Pancreas (tissue), 10 donors: ENCODE measurements around the gene MEG3. TPM values are rescaled to one million over a fixed set of nuclear protein-coding genes. Genes with fewer than 3 reads are reported as not detected.
A peak's percentile ranks its signal among the peaks of the same experiment; 100 is the strongest.

Experiments
- ATAC-seq, 4 donors: fragments of 200-7000 bp; cut with Tn5 transposase; one replicate each; pipeline versions ENCODE4 v1.8.0 to v1.9.1; 2020; ENCODE audit warnings: mild to moderate bottlenecking in 4 of 4, moderate library complexity in 4 of 4
- DNase-seq, 6 donors: peaks; one replicate each; pipeline ENCODE4 v3.0.0-alpha.2; 2020
- FAIRE-seq: peaks from 2 replicates; lab custom pipeline; 2012; peaks lifted over from hg19 to GRCh38; lab: Jason Lieb, UNC
- H3K27ac ChIP-seq, 4 donors: fragments of 200-600 bp; sonication (generic); 1 replicate in 3 of 4; 2 replicates in 1 of 4; pipeline versions ENCODE4 v1.5.0 to v1.8.0; 2020
- H3K27me3 ChIP-seq, 4 donors: fragments of 200-600 bp; one replicate each; pipeline ENCODE4 v1.8.0; 2021
- H3K36me3 ChIP-seq, 3 donors: fragments of 200-600 bp; sonication (generic) in 1 of 3; one replicate each; pipeline versions ENCODE4 v1.5.0 to v1.8.0; 2020 to 2021
- H3K4me1 ChIP-seq, 3 donors: fragments of 200-600 bp; one replicate each; pipeline ENCODE4 v1.8.0; 2021
- H3K4me3 ChIP-seq, 4 donors: fragments of 200-600 bp; sonication (generic) in 2 of 4; one replicate each; pipeline versions ENCODE4 v1.5.0 to v1.8.0; 2020 to 2021
- H3K9me3 ChIP-seq, 4 donors: fragments of 200-600 bp; one replicate each; pipeline ENCODE4 v1.8.0; 2021
- WGBS, 2 donors: extraction: QIAGEN DNeasy Blood & Tissue Kit; methylation state at CpG; one replicate each; pipeline ENCODE4 v1.1.7; 2013; 5-methylcytosine and 5-hydroxymethylcytosine counted together
- intact Hi-C, 3 donors: fragments of 100-400 bp; cut with DNase I; formaldehyde crosslinking; loops; one replicate each; pipeline versions ENCODE4 v1.11.1 to v1.14.2; 2022
- polyA plus RNA-seq, 2 donors: library from polyadenylated mRNA; stranded (reverse); fragments of 200-250 nt; gene quantifications; one replicate each; pipeline ENCODE4 v1.2.3, GENCODE V29; 2013
- total RNA-seq, 6 donors: library from RNA; stranded (reverse); fragmentation: NEBNext Ultra II Directional in 4 of 6; extraction: Animal tissue kit (Norgen Biotek cat#: 25700) in 4 of 6; gene quantifications; one replicate each; pipeline versions ENCODE4 v1.2.1 to v1.2.4, GENCODE V29; 2021 to 2023
- TF ChIP-seq, protein P1 (sequence below), 4 donors: fragments of 200-600 bp; sonication (generic) in 3 of 4; IDR thresholded peaks; one replicate each; pipeline versions ENCODE4 v1.5.0 to v1.8.0; 2021; ENCODE audit warnings: antibody characterized with exemption in 4 of 4
- donor health status: healthy with polysubstance abuse.
- donor health status: DM: no; HTN: no; CAD: no; lungs with moderate emphysema.
- donor health status: DM: no; HTN: no; CAD: no.
- donor health status: control.
- donor health status: control.
- donor health status: Bipolar disorder and iron deficiency.
- donor health status: DM: yes; HTN: yes; CAD: no.
- donor health status: DM: no; HTN: no; CAD: no.
- donor health status: DM: no; HTN: no; CAD: no.
- donor health status: DM: yes; HTN: yes; CAD: no.

MEG3 gene
- total and polyA plus RNA-seq, 8 donors, result 78.8 to 1,150 (median 332) TPM

DNA sequence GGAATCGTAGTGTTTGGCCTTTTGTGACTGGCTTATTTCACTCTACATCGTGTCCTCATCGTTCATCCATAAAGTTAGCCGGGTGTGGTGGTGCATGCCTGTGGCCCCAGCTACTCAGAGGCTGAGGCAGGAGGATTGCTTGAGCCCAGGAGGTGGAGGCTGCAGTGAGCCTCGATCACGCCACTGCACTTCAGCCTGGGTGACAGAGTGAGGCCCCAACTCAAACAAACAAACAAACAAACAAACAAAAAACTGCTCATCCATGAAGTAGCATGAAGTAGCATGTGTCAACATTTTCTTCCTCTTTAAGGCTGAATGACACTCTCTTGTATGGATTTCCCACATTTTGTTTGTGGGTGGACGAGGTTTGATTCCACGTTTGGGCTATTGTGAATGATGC lies 44.0 kb upstream of the MEG3 start:
- Histone ChIP-seq H3K4me3 (no peak overlapping the region), H3K27me3 (no peaks in the 10 kb centered on the region), H3K27ac (no peak overlapping the region), H3K9me3 (no peaks in the 10 kb centered on the region), H3K36me3 (no peaks in the 10 kb centered on the region), H3K4me1 (no peaks in the 10 kb centered on the region)
- ATAC-seq, result no peak
- intact Hi-C loops, result no loop called here
- WGBS, 2 donors, result 87 to 95% methylated on average over 8 of the region's 8 CpGs
- DNase-seq, result peak in 1 of 6 donors; percentile 11
- TF ChIP-seq, protein P1, sequence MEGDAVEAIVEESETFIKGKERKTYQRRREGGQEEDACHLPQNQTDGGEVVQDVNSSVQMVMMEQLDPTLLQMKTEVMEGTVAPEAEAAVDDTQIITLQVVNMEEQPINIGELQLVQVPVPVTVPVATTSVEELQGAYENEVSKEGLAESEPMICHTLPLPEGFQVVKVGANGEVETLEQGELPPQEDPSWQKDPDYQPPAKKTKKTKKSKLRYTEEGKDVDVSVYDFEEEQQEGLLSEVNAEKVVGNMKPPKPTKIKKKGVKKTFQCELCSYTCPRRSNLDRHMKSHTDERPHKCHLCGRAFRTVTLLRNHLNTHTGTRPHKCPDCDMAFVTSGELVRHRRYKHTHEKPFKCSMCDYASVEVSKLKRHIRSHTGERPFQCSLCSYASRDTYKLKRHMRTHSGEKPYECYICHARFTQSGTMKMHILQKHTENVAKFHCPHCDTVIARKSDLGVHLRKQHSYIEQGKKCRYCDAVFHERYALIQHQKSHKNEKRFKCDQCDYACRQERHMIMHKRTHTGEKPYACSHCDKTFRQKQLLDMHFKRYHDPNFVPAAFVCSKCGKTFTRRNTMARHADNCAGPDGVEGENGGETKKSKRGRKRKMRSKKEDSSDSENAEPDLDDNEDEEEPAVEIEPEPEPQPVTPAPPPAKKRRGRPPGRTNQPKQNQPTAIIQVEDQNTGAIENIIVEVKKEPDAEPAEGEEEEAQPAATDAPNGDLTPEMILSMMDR (IDR thresholded peaks at IDR 0.05), result no peak
- FAIRE-seq, result no peak

DNA sequence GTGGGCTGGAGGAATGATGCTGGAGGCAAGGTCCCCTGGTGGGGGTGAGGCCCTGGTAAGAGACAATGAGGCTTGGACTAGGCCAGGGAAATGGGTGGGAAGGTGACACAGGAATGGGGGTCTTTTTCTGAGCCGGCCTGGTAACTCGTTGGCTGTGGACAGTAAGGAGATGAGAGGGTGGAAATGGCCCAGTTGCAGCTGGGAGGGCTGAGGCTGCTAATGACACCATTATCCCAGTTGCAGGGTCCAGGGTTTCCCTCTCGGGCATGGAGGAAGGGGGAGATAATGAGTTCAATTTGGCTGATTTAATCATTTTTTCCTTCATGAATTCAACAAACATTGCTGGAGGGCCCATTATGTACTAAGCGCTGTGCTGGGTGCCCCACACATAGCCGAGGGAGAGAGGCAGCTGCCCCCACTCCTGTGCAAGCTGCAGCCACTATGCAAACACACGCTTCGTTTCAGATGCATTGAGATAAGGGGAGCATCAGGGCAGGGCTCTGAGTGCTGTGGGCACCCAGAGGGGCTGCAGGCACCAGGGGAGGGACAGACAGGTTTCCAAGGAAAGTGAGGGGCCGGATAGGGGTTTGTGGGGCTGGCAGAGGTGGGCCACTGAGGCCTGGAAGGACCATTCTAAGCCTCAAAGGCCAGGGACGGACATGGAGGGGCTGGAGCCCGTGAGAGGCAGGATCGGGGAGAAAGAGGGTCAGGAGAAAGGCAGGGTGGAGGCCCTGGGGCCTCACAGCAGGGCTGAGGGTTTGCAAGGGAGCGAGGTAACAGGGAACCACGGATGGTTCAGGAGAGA lies 43.2 kb upstream of the MEG3 start:
- H3K36me3 ChIP-seq, result no peaks in the 10 kb centered on the region
- H3K27ac ChIP-seq, result no peak overlapping the region
- peak in 2 of 4 donors; percentile 70 to 74 for ATAC-seq
- FAIRE-seq, result no peak
- WGBS, 2 donors, result 70 to 72% methylated on average over 13 of the region's 13 CpGs
- no peaks in the 10 kb centered on the region for H3K27me3 ChIP-seq
- peak in 1 of 6 donors; percentile 32 for DNase-seq
- TF ChIP-seq, protein P1 (IDR thresholded peaks at IDR 0.05), result no peak
- H3K9me3 ChIP-seq, result no peaks in the 10 kb centered on the region
- no peaks in the 10 kb centered on the region for H3K4me1 ChIP-seq
- intact Hi-C loops, result no loop called here
- H3K4me3 ChIP-seq, result no peak overlapping the region

DNA sequence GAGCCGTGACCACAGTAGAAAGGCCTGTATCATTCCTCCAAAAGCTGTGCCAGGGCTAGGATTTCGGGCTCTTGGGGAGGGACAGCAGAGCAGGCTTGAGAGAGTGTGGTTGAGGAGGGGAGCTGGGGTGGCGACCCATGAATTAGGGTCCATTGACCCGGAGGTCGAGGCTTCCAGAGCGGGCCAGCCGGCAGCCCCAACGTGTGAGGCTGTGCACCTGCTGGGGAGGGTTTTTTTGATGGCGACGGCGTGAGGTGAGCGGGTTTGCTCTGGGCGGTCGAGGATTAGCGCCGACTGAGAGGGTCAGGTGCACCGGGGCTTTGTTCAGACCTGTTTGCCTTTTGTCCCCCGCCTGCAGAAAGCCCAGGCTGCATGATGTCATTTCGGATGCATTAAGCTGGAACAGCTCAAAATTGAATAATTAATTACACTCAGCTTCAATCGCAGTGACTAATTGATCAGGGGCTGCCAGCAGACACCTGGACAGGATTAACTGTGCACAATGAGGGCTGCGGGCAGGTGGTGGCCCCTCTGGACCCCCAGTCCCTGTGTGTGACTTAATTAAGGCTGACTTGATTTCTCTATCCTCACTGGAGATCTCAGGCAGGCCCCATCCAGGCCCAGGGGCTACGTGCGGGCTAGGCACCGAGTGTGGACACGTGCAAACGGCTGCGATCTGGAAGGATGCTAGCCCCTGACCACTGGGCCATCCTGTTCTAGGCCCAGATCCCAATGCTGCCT lies 42.1 kb upstream of the MEG3 start:
- WGBS, 2 donors, result 82 to 85% methylated on average over 27 of the region's 27 CpGs
- TF ChIP-seq, protein P1 (IDR thresholded peaks at IDR 0.05), result no peak
- no peaks in the 10 kb centered on the region for H3K27me3 ChIP-seq
- FAIRE-seq (no peak), DNase-seq (peak in 1 of 6 donors; percentile 48), ATAC-seq (no peak)
- H3K27ac ChIP-seq, result no peak overlapping the region
- H3K36me3 ChIP-seq, result no peaks in the 10 kb centered on the region
- H3K9me3 ChIP-seq, result no peaks in the 10 kb centered on the region
- intact Hi-C loops, result no loop called here
- no peak overlapping the region for H3K4me3 ChIP-seq
- H3K4me1 ChIP-seq, result no peaks in the 10 kb centered on the region

DNA sequence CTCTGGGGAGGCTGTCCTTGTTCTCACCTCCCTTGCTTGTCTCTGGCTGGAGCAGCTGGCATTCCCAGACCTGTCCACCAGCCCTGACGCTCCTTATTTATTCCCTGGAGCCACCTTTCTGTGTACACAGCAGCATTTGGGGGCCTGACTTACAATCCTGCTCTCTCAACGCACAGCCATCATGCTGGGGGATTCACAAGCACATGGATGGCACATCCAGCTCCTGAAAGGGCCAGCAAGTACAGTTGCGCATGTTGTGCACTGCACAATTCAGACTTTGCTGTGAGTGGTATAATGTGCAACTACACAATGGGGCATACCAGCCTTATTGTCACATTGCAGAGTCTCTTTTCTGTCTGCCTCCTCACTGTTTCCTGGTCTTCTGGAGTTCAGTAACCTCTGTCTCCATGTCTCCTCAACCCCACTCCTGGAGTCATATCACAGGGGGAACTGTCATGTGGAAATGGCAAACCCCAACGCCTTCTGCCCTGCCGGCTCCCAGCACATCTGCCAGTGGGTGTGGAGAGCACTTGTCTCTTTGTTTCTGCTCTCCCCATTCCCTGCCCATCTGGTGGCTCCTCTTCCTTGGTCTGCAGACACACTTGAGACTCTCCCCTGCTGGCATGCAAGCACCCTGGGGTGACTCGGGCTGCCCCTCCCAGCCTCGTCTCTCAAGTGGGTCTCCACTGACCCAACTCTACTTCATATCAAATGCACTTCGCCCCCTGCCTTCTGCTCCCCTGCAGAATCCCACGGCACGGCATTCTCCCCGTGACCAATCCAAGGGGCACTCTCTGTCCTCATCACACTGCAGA lies 41.2 kb upstream of the MEG3 start:
- Histone ChIP-seq H3K4me3 (no peak overlapping the region), H3K27me3 (no peaks in the 10 kb centered on the region), H3K4me1 (no peaks in the 10 kb centered on the region), H3K9me3 (no peaks in the 10 kb centered on the region), H3K27ac (no peak overlapping the region), H3K36me3 (no peaks in the 10 kb centered on the region)
- ATAC-seq, result no peak
- intact Hi-C loops, result no loop called here
- TF ChIP-seq, protein P1 (IDR thresholded peaks at IDR 0.05), result no peak
- 84 to 90% methylated on average over 11 of the region's 11 CpGs for WGBS, 2 donors
- FAIRE-seq, result no peak
- peak in 1 of 6 donors; percentile 35 for DNase-seq
